ENCODE data around the gene DUSP15. TPM values are rescaled to one million over a fixed set of nuclear protein-coding genes. Genes with fewer than 3 reads are reported as not detected.

DUSP15 gene
- total and polyA plus RNA-seq, 9 of the 15 experiments (the other 6 are each of a cell fraction or from before 2014, with no cell fraction given) = 0.34 TPM; not detected in 8

DNA sequence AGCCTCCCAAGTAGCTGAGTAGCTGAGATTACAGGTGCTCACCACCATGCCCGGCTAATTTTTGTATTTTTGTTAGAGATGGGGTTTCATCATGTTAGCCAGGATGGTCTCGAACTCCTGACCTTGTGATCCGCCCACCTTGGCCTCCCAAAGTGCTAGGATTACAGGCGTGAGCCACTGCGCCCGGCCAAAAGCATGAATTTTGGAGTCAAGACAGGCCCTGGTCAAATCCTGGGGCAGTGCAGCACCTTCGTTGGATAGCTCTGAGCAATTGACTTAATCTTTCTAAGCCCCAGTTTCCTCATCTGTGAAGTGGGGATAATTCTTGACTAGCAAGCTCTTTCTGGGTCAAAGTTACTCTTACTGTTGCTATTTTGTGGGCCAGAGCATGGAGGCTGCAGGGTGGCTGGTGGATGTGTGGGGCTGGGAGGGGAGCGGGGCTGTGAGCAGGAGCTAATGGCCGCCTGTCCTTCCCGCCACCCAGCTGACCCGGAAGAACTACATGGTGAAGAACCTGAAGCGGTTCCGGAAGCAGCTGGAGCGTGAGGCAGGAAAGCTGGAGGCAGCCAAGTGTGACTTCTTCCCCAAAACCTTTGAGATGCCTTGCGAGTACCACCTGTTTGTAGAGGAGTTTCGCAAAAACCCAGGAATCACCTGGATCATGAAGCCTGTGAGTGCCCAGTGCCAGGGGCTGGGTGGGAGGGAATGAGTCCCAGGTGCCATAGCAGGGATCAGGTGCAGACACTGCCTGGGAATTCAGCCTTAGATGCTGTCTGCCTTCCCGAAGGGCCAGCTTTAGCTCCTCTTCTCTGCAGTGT is 39.1 kb upstream of the DUSP15 start (continued):
- TF ChIP-seq JUND (IDR thresholded peaks at IDR 0.05; ENCODE audit: borderline replicate concordance, low read depth, low read length) = no peak
- no peak for TF ChIP-seq JUND (tag; IDR thresholded peaks at IDR 0.05; ENCODE audit: borderline replicate concordance, low read depth, low read length)
- no peak for TF ChIP-seq TARDBP (IDR thresholded peaks at IDR 0.05)
- TF ChIP-seq NFATC3 (IDR thresholded peaks at IDR 0.05) = no peak
- no peak for TF ChIP-seq ZNF436 (CRISPR knock-in tag; IDR thresholded peaks at IDR 0.05)
- TF ChIP-seq ARHGAP35 (IDR thresholded peaks at IDR 0.05; ENCODE audit: partially characterized antibody) = no peak
- TF ChIP-seq PCBP2 (IDR thresholded peaks at IDR 0.05; ENCODE audit: low read depth, low read length, poor library complexity, severe bottlenecking) = no peak
- no peak for TF ChIP-seq RUNX1 (IDR thresholded peaks at IDR 0.05; ENCODE audit: low read depth)
- no peak for TF ChIP-seq SUPT5H (IDR thresholded peaks at IDR 0.05)
- no peak for TF ChIP-seq NFXL1 (CRISPR knock-in tag; IDR thresholded peaks at IDR 0.05)
- TF ChIP-seq ZBTB7A (IDR thresholded peaks at IDR 0.05; ENCODE audit: borderline replicate concordance, control insufficient read depth, low read depth, low read length) = no peak
- TF ChIP-seq MEF2A (IDR thresholded peaks at IDR 0.05; ENCODE audit: control insufficient read depth, low read depth, low read length) = no peak
- TF ChIP-seq ZNF696 (CRISPR knock-in tag; conservative IDR thresholded peaks at IDR 0.05) = no peak
- no peak for TF ChIP-seq BACH1 (tag; IDR thresholded peaks at IDR 0.05)
- TF ChIP-seq, protein P1, sequence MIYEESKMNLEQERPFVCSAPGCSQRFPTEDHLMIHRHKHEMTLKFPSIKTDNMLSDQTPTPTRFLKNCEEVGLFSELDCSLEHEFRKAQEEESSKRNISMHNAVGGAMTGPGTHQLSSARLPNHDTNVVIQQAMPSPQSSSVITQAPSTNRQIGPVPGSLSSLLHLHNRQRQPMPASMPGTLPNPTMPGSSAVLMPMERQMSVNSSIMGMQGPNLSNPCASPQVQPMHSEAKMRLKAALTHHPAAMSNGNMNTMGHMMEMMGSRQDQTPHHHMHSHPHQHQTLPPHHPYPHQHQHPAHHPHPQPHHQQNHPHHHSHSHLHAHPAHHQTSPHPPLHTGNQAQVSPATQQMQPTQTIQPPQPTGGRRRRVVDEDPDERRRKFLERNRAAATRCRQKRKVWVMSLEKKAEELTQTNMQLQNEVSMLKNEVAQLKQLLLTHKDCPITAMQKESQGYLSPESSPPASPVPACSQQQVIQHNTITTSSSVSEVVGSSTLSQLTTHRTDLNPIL (CRISPR knock-in tag; IDR thresholded peaks at IDR 0.05) = no peak
- TF ChIP-seq, protein P2, sequence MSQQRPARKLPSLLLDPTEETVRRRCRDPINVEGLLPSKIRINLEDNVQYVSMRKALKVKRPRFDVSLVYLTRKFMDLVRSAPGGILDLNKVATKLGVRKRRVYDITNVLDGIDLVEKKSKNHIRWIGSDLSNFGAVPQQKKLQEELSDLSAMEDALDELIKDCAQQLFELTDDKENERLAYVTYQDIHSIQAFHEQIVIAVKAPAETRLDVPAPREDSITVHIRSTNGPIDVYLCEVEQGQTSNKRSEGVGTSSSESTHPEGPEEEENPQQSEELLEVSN (IDR thresholded peaks at IDR 0.05; ENCODE audit: borderline replicate concordance in 1 of 2, extremely low read depth in 1 of 2, insufficient read depth in 1 of 2, insufficient read length in 1 of 2, low read depth in 1 of 2, low read length in 1 of 2, poor library complexity in 1 of 2, severe bottlenecking in 1 of 2) = peak in 1 of 2 experiments; percentile 34
- TF ChIP-seq WHSC1 (IDR thresholded peaks at IDR 0.05; ENCODE audit: low read length) = no peak
